Urinary bladder (tissue), 4 donors: Measurements from ENCODE around the gene BTC. TPM values are rescaled to one million over a fixed set of nuclear protein-coding genes. Genes with fewer than 3 reads are reported as not detected.
A peak's percentile ranks its signal among the peaks of the same experiment; 100 is the strongest.
"Not testable (repeated sequence)": the region's sequence is repeated elsewhere in the genome, so short reads cannot be mapped to it uniquely, and the experiment has no call there.

Experiments
- DNase-seq: peaks from one replicate; pipeline ENCODE4 v3.0.0-alpha.2; 2015; ENCODE audit errors: extremely low spot score
- H3K27ac ChIP-seq: one replicate; pipeline ENCODE4 v1.5.1; 2013; ENCODE audit warnings: low read depth, mild to moderate bottlenecking, moderate library complexity
- H3K36me3 ChIP-seq: one replicate; pipeline ENCODE4 v1.6.1; 2013; ENCODE audit warnings: mild to moderate bottlenecking, moderate library complexity; ENCODE audit not compliant: insufficient read depth
- H3K4me1 ChIP-seq: one replicate; pipeline ENCODE4 v1.6.1; 2013; ENCODE audit warnings: mild to moderate bottlenecking, moderate library complexity; ENCODE audit not compliant: insufficient read depth
- H3K4me3 ChIP-seq: one replicate; pipeline ENCODE4 v1.5.1; 2013; ENCODE audit warnings: low read depth, low read length
- WGBS: extraction: QIAGEN DNeasy Blood & Tissue Kit; methylation state at CpG from one replicate; pipeline ENCODE4 v1.1.7; 2013; 5-methylcytosine and 5-hydroxymethylcytosine counted together
- polyA plus RNA-seq: library from polyadenylated mRNA; stranded (reverse); fragments of 200-250 nt; gene quantifications from one replicate; pipeline ENCODE4 v1.2.3, GENCODE V29; 2013
- total RNA-seq: library from RNA; depleted of rRNA; stranded (reverse); fragments of >200 nt; gene quantifications from one replicate; pipeline ENCODE4 v1.2.3, GENCODE V29; 2014
- donor health status: healthy with polysubstance abuse.
- donor health status: healthy.

The BTC gene, protein sequence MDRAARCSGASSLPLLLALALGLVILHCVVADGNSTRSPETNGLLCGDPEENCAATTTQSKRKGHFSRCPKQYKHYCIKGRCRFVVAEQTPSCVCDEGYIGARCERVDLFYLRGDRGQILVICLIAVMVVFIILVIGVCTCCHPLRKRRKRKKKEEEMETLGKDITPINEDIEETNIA
- total RNA-seq (11.5 TPM), polyA plus RNA-seq (7.1 TPM)

GRCh38 chr4:74794382-74795010 lies at the start of gene BTC:
Gene BTC, minus strand, starts transcription at chr4:74794523. Its CDS starts 198 bp downstream, at chr4:74794325.
- peak; percentile 10 for DNase-seq
- H3K36me3 ChIP-seq, result no peaks in the 10 kb centered on the region
- peak within 1 kb of the TSS; percentile 64 for H3K4me3 ChIP-seq
- peak within 1 kb of the TSS; percentile 13 for H3K27ac ChIP-seq
- 3% methylated on average over 24 of the region's 24 CpGs for WGBS
- H3K4me1 ChIP-seq, result no peaks in the 10 kb centered on the region

- no peak overlapping the region for H3K4me3 ChIP-seq
- no peaks in the 10 kb centered on the region for H3K4me1 ChIP-seq
- no peaks in the 10 kb centered on the region for H3K36me3 ChIP-seq
- H3K27ac ChIP-seq, result no peak overlapping the region
- no peak for DNase-seq
- 40% methylated on average over 7 of the region's 7 CpGs for WGBS
These were observed 46.7 kb upstream of the BTC start for GRCh38 chr4:74840936-74841509.

- Histone ChIP-seq H3K27ac (no peak overlapping the region), H3K4me3 (no peak overlapping the region), H3K4me1 (no peaks in the 10 kb centered on the region), H3K36me3 (no peaks in the 10 kb centered on the region)
- 72% methylated on average over 4 of the region's 4 CpGs for WGBS
- no peak for DNase-seq
These were observed 44.5 kb upstream of the BTC start for GRCh38 chr4:74838746-74839370.

DNA sequence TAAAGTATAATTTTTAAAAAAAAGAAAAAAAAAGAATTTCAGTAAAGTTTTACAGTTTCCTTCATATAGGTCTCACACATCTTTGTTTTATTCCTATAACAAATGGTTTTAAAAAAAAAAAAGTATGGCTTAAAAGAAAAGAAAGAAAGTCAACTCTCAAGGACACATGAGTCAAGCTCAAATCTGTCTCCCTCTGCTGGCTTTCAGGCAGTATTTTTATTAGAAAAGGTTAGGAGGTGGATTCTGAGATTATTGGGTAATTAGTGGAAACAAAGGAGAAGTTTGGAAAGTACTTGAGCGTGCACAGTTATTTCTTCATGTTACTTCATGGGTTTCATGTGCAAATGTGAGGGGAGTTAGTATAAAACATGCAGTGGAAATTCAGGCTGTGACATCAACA lies 36.6 kb upstream of the BTC start:
- no peak overlapping the region for H3K4me3 ChIP-seq
- 86% methylated on average over 1 of the region's 1 CpG for WGBS
- no peak overlapping the region for H3K27ac ChIP-seq
- H3K36me3 ChIP-seq, result no peaks in the 10 kb centered on the region
- DNase-seq, result no peak
- no peaks in the 10 kb centered on the region for H3K4me1 ChIP-seq

GRCh38 chr4:74823194-74823593 lies 28.9 kb upstream of the BTC start:
- WGBS, result 58% methylated on average over 1 of the region's 1 CpG
- H3K4me1 ChIP-seq, result no peaks in the 10 kb centered on the region
- H3K4me3 ChIP-seq, result no peak overlapping the region
- DNase-seq, result no peak
- no peak overlapping the region for H3K27ac ChIP-seq
- no peaks in the 10 kb centered on the region for H3K36me3 ChIP-seq

- H3K4me1 ChIP-seq, result no peaks in the 10 kb centered on the region
- WGBS, result 94% methylated on average over 2 of the region's 2 CpGs
- DNase-seq, result no peak
- H3K4me3 ChIP-seq, result no peak overlapping the region
- H3K36me3 ChIP-seq, result no peaks in the 10 kb centered on the region
- no peak overlapping the region for H3K27ac ChIP-seq
These were observed 28.3 kb upstream of the BTC start for GRCh38 chr4:74822603-74823002.

DNA sequence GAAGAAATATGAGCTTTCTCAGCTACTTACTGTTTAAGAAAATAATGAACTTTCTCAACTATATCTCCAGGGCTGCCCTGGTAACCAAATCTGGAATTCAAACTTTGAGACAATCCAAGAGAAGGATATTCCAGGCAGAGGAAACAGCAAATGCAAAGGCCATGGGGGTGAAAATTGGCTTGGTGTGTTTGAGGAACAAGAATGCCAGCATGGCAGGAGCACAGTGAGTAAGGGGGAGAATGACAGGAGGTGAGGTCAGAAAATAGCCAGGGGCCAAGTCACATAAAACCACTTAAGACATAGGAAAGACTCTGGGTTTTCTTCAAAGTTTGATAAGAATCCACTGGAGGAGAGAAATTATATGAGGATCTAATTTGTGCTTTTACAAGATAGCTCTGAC lies 27.2 kb upstream of the BTC start:
- no peaks in the 10 kb centered on the region for H3K36me3 ChIP-seq
- no peak overlapping the region for H3K27ac ChIP-seq
- no peak overlapping the region for H3K4me3 ChIP-seq
- H3K4me1 ChIP-seq, result no peaks in the 10 kb centered on the region
- no peak for DNase-seq

GRCh38 chr4:74814052-74814451 lies 19.7 kb upstream of the BTC start:
- Histone ChIP-seq H3K27ac (no peak overlapping the region), H3K4me3 (no peak overlapping the region), H3K36me3 (no peaks in the 10 kb centered on the region), H3K4me1 (no peaks in the 10 kb centered on the region)
- no peak for DNase-seq

- not testable (repeated sequence) for H3K4me3 ChIP-seq, H3K36me3 ChIP-seq, H3K27ac ChIP-seq, DNase-seq, H3K4me1 ChIP-seq
- 75% methylated on average over 3 of the region's 3 CpGs for WGBS
These were observed 17.7 kb upstream of the BTC start for GRCh38 chr4:74812056-74812455.

DNA sequence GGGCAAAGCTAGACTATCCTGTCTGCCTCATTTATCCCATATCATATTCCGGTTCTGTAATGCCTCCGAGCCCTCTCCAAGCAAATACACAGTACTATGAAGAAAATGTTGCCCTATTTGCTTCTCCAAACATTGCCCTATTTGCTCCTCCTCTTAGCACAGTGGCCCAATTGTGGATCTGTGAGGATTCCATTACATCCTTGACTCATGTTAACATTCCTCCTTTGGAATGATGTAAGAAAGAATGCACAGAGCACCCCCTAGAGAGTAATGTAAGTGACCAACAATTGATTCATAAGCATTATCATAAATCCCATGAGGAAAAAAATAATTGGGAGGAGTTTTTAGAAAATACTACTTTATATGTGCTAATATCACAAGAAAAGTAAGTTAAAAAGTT lies 11.3 kb upstream of the BTC start:
- H3K27ac ChIP-seq, result no peak overlapping the region
- no peaks in the 10 kb centered on the region for H3K36me3 ChIP-seq
- WGBS, result 81% methylated on average over 2 of the region's 2 CpGs
- no peak overlapping the region for H3K4me3 ChIP-seq
- no peak for DNase-seq
- H3K4me1 ChIP-seq, result no peaks in the 10 kb centered on the region

DNA sequence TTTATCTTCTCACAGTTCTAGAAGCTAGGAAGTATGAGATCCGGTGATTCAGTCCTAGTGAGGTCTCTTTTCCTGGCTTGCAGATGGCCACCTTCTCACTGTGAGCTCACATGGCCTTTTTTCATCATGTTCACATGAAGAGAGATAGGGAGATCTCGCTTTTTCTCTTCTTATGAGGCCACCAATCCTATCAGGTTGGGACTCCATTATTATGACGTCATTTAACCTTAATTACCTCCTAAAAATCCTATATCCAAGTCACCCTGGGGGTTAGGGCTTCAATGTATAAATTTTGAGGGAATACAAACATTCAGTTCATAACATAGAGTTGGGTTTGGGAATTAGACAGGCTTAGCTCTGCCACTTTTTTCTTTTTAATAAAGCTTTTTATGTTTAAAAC lies 6.0 kb upstream of the BTC start:
- Histone ChIP-seq H3K4me1 (no peaks in the 10 kb centered on the region), H3K27ac (no peak overlapping the region), H3K36me3 (no peaks in the 10 kb centered on the region), H3K4me3 (no peak overlapping the region)
- DNase-seq, result no peak
- 76% methylated on average over 3 of the region's 3 CpGs for WGBS

DNA sequence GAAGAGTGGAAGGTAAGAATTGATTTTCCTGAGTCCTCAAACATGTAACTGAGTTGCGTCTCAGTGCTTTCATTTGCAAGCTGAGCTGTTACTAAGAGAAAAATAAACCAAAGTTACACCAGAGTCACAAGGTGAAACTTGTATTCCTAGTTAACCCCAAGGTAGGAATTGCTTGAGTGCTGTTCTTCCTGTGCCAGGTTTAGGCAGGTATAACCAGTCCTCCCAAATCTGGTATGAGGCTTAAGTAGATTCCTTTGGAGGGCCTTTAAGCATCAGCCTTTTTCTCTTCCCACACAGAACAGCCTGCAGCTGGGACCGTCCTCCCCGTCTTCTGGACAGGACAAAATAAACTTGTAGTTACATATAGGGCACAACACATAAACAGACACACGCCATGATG lies 2.3 kb upstream of the BTC start:
- 78% methylated on average over 4 of the region's 4 CpGs for WGBS

DNA sequence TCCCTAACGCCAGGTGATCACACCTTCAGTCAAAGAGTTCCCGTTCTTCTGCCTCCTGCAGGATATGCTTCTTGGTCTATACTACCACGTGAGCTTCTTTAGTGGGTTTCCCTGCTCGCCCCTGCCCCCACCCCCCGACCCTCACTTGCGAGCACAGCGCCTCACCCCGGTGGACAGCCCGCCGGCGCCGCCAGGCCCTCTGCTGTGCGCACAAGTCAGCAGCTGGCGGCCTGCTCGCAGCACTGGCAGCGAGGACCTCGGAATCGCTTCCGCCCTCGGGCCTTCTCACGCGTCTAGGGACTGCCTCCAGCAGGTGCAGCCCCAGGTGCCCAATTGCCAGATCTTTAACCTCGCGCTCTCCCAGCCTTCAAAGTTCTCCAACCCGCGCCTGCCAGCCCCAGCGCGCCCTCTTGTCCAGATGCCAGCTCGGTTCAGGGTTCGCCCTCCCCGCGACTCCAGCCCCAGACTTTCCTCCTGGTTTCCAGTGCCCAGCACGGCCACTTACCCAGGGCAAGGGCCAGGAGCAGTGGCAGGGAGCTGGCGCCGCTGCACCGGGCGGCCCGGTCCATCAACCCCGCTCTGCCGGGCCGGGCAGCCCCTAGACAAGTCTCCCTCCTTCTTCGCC lies 454 bp downstream of the BTC start:
- DNase-seq, result no peak
- WGBS, result under 1% methylated on average over 42 of the region's 42 CpGs

More for the DNA sequence above, 2.3 kb upstream of the BTC start:
- no peak overlapping the region for H3K27ac ChIP-seq
- H3K4me1 ChIP-seq, result no peaks in the 10 kb centered on the region
- DNase-seq, result no peak
- no peaks in the 10 kb centered on the region for H3K36me3 ChIP-seq
- H3K4me3 ChIP-seq, result no peak overlapping the region

GRCh38 chr4:74790652-74791051 lies 3.7 kb downstream of the BTC start:
- H3K4me1 ChIP-seq, result no peaks in the 10 kb centered on the region
- H3K4me3 ChIP-seq, result no peak overlapping the region
- no peak for DNase-seq
- no peaks in the 10 kb centered on the region for H3K36me3 ChIP-seq
- H3K27ac ChIP-seq, result no peak overlapping the region
- WGBS, result 88% methylated on average over 2 of the region's 2 CpGs

More for the DNA sequence above, 454 bp downstream of the BTC start:
- Histone ChIP-seq H3K36me3 (no peaks in the 10 kb centered on the region), H3K4me1 (no peaks in the 10 kb centered on the region), H3K4me3 (peak overlapping the region; percentile 64), H3K27ac (peak overlapping the region; percentile 13)
